SU-DHL-6 (cell line): ENCODE results near the gene TMSB15C.

Experiments used
- H2AFZ ChIP-seq: fragments of 200-600 bp; sonication (generic); 2 replicates; pipeline ENCODE4 v1.6.1; 2014; ENCODE audit warnings: low read depth, mild to moderate bottlenecking, moderate library complexity, mixed read lengths, antibody characterized with exemption, low read length; ENCODE audit not compliant: severe bottlenecking
- H3F3A ChIP-seq: fragments of 200-600 bp; shearing (Covaris generic); 2 replicates; pipeline ENCODE4 v1.6.0; 2016; ENCODE audit warnings: antibody characterized with exemption, mild to moderate bottlenecking; ENCODE audit not compliant: insufficient read depth
- H3K27ac ChIP-seq: fragments of 200-600 bp; sonication (generic); 2 replicates; pipeline ENCODE4 v1.5.1; 2016; ENCODE audit warnings: low read depth, mild to moderate bottlenecking, low read length, moderate library complexity, mixed read lengths
- H3K27me3 ChIP-seq: fragments of 200-600 bp; sonication (generic), shearing (Covaris generic); 2 replicates; pipeline ENCODE4 v1.6.0; 2014; ENCODE audit warnings: mild to moderate bottlenecking, low read length
- H3K36me3 ChIP-seq: fragments of 200-600 bp; sonication (generic); 2 replicates; pipeline ENCODE4 v1.6.1; 2014; ENCODE audit warnings: mild to moderate bottlenecking, low read length, mixed read lengths
- H3K4me2 ChIP-seq: fragments of 300-600, 200-600 bp; shearing (Covaris generic), sonication (generic); 2 replicates; pipeline ENCODE4 v1.6.0; 2014; ENCODE audit warnings: low read length, low read depth, mild to moderate bottlenecking; ENCODE audit not compliant: poor library complexity, severe bottlenecking
- H3K4me3 ChIP-seq: fragments of 200-600 bp; sonication (generic); 2 replicates; pipeline ENCODE4 v1.5.1; 2014; ENCODE audit warnings: antibody characterized with exemption, low read length, mild to moderate bottlenecking, mixed read lengths; ENCODE audit not compliant: insufficient read depth, poor library complexity, severe bottlenecking
- H3K79me2 ChIP-seq: fragments of 200-600 bp; sonication (generic); 2 replicates; pipeline ENCODE4 v1.6.1; 2014; ENCODE audit warnings: mild to moderate bottlenecking, low read length, moderate library complexity; ENCODE audit not compliant: insufficient read depth
- H3K9ac ChIP-seq: fragments of 200-600 bp; sonication (generic); 2 replicates; pipeline ENCODE4 v1.7.0; 2014; ENCODE audit warnings: mild to moderate bottlenecking, low read length
- H3K9me2 ChIP-seq: fragments of 200-600 bp; sonication (generic); replicated peaks from 2 replicates; pipeline ENCODE4 v1.6.1; 2014; ENCODE audit warnings: low read length; ENCODE audit not compliant: insufficient read depth
- H3K9me3 ChIP-seq: fragments of 200-600 bp; sonication (generic); 2 replicates; pipeline ENCODE4 v1.6.1; 2014; ENCODE audit warnings: low read length, mixed read lengths; ENCODE audit not compliant: insufficient read depth
- H4K20me1 ChIP-seq: fragments of 200-600 bp; sonication (generic); 2 replicates; pipeline ENCODE4 v1.6.1; 2014; ENCODE audit warnings: low read depth, mild to moderate bottlenecking, antibody characterized with exemption, low read length, moderate library complexity, mixed read lengths
- EZH2phosphoT487 ChIP-seq: fragments of 200-600 bp; sonication (generic), shearing (Covaris generic); conservative IDR thresholded peaks from 2 replicates; pipeline ENCODE4 v1.6.1; 2018; ENCODE audit warnings: mild to moderate bottlenecking, antibody characterized with exemption, low read length, moderate library complexity, mixed read lengths
- TF ChIP-seq, protein P1 (sequence below): fragments of 200-600 bp; sonication (generic); IDR thresholded peaks from one replicate; pipeline ENCODE4 v1.5.1; 2017; ENCODE audit warnings: antibody characterized with exemption, mild to moderate bottlenecking, low read length, moderate library complexity; ENCODE audit not compliant: insufficient read depth, poor library complexity, severe bottlenecking

The TMSB15C gene

DNA sequence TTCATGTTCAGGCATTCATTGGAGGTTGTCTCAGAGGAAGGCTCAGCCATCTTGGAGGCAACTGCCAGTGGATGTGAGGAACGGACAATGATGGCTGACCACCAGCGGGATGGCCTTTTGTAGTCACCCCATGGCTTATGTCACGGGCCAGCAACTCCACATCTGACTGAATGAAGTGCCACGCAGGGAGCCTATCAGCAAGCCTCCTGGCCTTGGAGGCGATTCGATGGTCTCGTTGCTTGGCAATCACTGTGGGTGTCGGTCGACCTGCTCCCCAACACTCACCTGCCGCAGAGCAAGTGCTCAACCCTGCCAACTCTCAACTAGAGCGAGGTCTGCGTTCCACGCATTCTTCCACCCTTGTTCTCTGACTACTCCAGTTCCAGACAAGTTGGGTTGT is 28.9 kb downstream of the TMSB15C start:
- Histone ChIP-seq H3K9ac (no peak overlapping the region), H4K20me1 (no peaks in the 10 kb centered on the region), H3K27me3 (no peaks in the 10 kb centered on the region), H3K4me3 (no peak overlapping the region), H3K9me3 (no peaks in the 10 kb centered on the region), H3K36me3 (no peaks in the 10 kb centered on the region), H3K9me2 (no peaks in the 10 kb centered on the region), H2AFZ (no peak overlapping the region), H3K27ac (no peak overlapping the region), H3F3A (no peaks in the 10 kb centered on the region), H3K4me2 (no peak overlapping the region), H3K79me2 (no peaks in the 10 kb centered on the region)
- TF ChIP-seq EZH2phosphoT487: no peak
- TF ChIP-seq, protein P1, sequence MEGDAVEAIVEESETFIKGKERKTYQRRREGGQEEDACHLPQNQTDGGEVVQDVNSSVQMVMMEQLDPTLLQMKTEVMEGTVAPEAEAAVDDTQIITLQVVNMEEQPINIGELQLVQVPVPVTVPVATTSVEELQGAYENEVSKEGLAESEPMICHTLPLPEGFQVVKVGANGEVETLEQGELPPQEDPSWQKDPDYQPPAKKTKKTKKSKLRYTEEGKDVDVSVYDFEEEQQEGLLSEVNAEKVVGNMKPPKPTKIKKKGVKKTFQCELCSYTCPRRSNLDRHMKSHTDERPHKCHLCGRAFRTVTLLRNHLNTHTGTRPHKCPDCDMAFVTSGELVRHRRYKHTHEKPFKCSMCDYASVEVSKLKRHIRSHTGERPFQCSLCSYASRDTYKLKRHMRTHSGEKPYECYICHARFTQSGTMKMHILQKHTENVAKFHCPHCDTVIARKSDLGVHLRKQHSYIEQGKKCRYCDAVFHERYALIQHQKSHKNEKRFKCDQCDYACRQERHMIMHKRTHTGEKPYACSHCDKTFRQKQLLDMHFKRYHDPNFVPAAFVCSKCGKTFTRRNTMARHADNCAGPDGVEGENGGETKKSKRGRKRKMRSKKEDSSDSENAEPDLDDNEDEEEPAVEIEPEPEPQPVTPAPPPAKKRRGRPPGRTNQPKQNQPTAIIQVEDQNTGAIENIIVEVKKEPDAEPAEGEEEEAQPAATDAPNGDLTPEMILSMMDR: no peak

DNA sequence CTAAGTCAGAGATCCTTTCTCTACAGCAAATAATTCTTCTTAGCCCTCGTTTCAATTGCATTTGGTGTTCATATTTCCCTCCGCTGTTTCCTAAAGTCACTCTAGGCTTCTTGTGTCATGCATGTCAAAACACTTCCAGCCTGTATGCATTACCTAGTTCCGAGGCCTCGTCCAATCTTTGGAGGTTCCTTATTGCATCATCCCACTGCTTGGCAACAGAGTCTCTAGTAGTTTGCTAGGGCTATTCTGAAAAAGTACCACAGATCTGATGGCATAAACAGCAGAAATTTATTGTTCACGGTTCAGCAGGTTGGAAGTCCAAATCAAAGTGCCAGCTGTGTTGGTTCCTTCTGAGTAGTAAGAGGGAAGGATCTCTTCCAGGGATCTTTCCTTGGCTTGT is 30.4 kb downstream of the TMSB15C start:
- no peaks in the 10 kb centered on the region for H3K36me3 ChIP-seq
- TF ChIP-seq, protein P1: no peak
- no peak for TF ChIP-seq EZH2phosphoT487

DNA sequence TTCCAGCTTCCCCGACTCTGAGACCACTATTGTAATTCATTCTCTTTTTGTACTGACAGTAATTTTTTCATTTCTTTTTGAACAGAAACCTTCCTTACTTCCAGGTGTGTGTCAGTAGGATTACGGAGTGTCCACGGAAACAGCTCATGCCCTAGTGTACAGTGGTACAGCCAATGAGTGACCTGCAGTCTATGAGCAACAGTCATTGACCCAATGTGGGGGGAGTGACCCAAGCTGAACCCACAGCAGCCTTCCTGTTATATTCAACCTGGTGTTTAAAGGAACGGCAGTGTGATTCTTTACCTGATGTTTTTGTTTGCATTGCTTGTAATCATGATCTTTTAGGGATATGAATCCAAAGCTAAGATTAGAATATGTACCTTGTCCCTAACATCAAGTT is 35.0 kb downstream of the TMSB15C start:
- no peaks in the 10 kb centered on the region for H3K9me3 ChIP-seq
- no peaks in the 10 kb centered on the region for H3K9me2 ChIP-seq
- no peak overlapping the region for H3K4me3 ChIP-seq
- H2AFZ ChIP-seq: no peak overlapping the region
- no peaks in the 10 kb centered on the region for H3K27me3 ChIP-seq
- no peak overlapping the region for H3K27ac ChIP-seq
- no peaks in the 10 kb centered on the region for H4K20me1 ChIP-seq
- no peaks in the 10 kb centered on the region for H3K36me3 ChIP-seq
- H3K4me2 ChIP-seq: no peak overlapping the region
- no peaks in the 10 kb centered on the region for H3F3A ChIP-seq
- TF ChIP-seq, protein P1: no peak
- no peak for TF ChIP-seq EZH2phosphoT487
- H3K9ac ChIP-seq: no peak overlapping the region
- no peaks in the 10 kb centered on the region for H3K79me2 ChIP-seq

More for the DNA sequence above, 30.4 kb downstream of the TMSB15C start:
- Histone ChIP-seq H3K79me2 (no peaks in the 10 kb centered on the region), H3K9ac (no peak overlapping the region), H3K4me2 (no peak overlapping the region), H3K4me3 (no peak overlapping the region), H3K9me2 (no peaks in the 10 kb centered on the region), H2AFZ (no peak overlapping the region), H4K20me1 (no peaks in the 10 kb centered on the region), H3K9me3 (no peaks in the 10 kb centered on the region), H3K27ac (no peak overlapping the region), H3F3A (no peaks in the 10 kb centered on the region), H3K27me3 (no peaks in the 10 kb centered on the region)
